H1 (cell line): ENCODE data around the gene CLDN3. TPM values are rescaled to one million over a fixed set of nuclear protein-coding genes. Genes with fewer than 3 reads are reported as not detected.

Experiments
- CEBPB ChIP-seq: IDR thresholded peaks from 2 replicates; pipeline ENCODE4 v1.6.1; 2012; ENCODE audit warnings: low read depth, low read length
- CTCF ChIP-seq, 3 experiments: IDR thresholded peaks; 1 replicate in 2 of 3; 2 replicates in 1 of 3; pipeline versions ENCODE4 v1.5.1 to v1.6.1; 2011; ENCODE audit warnings: low read length in 3 of 3, mild to moderate bottlenecking in 3 of 3, inconsistent platforms in 2 of 3, low read depth in 1 of 3, moderate library complexity in 1 of 3; ENCODE audit not compliant: insufficient read depth in 1 of 3; ENCODE audit errors: control extremely low read depth in 1 of 3
- KDM5A ChIP-seq: fragments of 200-600 bp; IDR thresholded peaks from 2 replicates; pipeline ENCODE4 v1.7.1; 2012; ENCODE audit warnings: mild to moderate bottlenecking, low read length, inconsistent platforms, mixed read lengths
- NRF1 ChIP-seq: IDR thresholded peaks from 2 replicates; pipeline ENCODE4 v1.6.1; 2011; ENCODE audit warnings: mild to moderate bottlenecking, low read depth, low read length, improper control_type of control experiment
- POU5F1 ChIP-seq: IDR thresholded peaks from 2 replicates; pipeline ENCODE4 v1.6.1; 2011; ENCODE audit warnings: low read depth, mild to moderate bottlenecking, low read length, moderate library complexity
- polyA plus RNA-seq, 7 experiments: library from polyadenylated mRNA; depleted of rRNA in 3 of 7; stranded (reverse) in 5 of 7; unstranded in 2 of 7; fragments of >200 nt in 5 of 7; fragments of 200-250 nt in 2 of 7; gene quantifications; 1 replicate in 5 of 7; 2 replicates in 1 of 7; 4 replicates in 1 of 7; pipeline versions ENCODE4 v1.2.1 to v1.2.3, GENCODE V29; 2011 to 2013; ENCODE audit warnings: missing spikeins in 2 of 7, mixed read lengths in 2 of 7
- total RNA-seq: library from RNA; stranded (reverse); fragmentation: NEBNext Ultra II Directional; extraction: Animal tissue kit (Norgen Biotek cat#: 25700); gene quantifications from 2 replicates; pipeline ENCODE4 v1.2.1, GENCODE V29; 2021

The CLDN3 gene
- total and polyA plus RNA-seq, 2 of the 8 experiments (the other 6 are each of a cell fraction or from before 2014, with no cell fraction given), result 19.1 to 65.2 TPM

GRCh38 chr7:73723813-73724212, 46.3 kb downstream of the CLDN3 start (continued):
- TF ChIP-seq KDM5A, result no peak
- TF ChIP-seq CTCF (IDR thresholded peaks at IDR 0.05; ENCODE audit: control extremely low read depth in 1 of 3, insufficient read depth in 1 of 3, low read depth in 1 of 3, low read length in 3 of 3), result no peak
- TF ChIP-seq NRF1, result no peak
- TF ChIP-seq CEBPB, result no peak
- no peak for TF ChIP-seq POU5F1
